ENCODE data around the gene C11orf42.

C11orf42 gene

GRCh38 chr11:6205366-6205765, at the start of gene C11orf42:
C11orf42 (plus strand) TSS chr11:6205557; CDS start chr11:6205616, 59 bp downstream.
- no peak for ATAC-seq
- TF ChIP-seq CREB5 (CRISPR knock-in tag; IDR thresholded peaks at IDR 0.05; ENCODE audit: low read depth) (no peak), TCF4 (CRISPR knock-in tag; IDR thresholded peaks at IDR 0.05; ENCODE audit: borderline replicate concordance) (no peak), CSDC2 (CRISPR knock-in tag; IDR thresholded peaks at IDR 0.05) (no peak), GLIS3 (CRISPR knock-in tag; IDR thresholded peaks at IDR 0.05) (no peak), TSHZ2 (CRISPR knock-in tag; IDR thresholded peaks at IDR 0.05) (no peak), PPARA (CRISPR knock-in tag; IDR thresholded peaks at IDR 0.05; ENCODE audit: borderline replicate concordance) (no peak), ARNTL (CRISPR knock-in tag; IDR thresholded peaks at IDR 0.05; ENCODE audit: borderline replicate concordance, low read depth) (no peak), POU6F1 (CRISPR knock-in tag; IDR thresholded peaks at IDR 0.05; ENCODE audit: borderline replicate concordance, low read depth) (no peak), RARB (CRISPR knock-in tag; IDR thresholded peaks at IDR 0.05) (no peak)

- TF ChIP-seq PPARA (CRISPR knock-in tag; IDR thresholded peaks at IDR 0.05; ENCODE audit: borderline replicate concordance), result no peak
- TF ChIP-seq POU6F1 (CRISPR knock-in tag; IDR thresholded peaks at IDR 0.05; ENCODE audit: borderline replicate concordance, low read depth), result no peak
- ATAC-seq, result no peak
Observed at GRCh38 chr11:6156628-6157359, 48.6 kb upstream of the C11orf42 start.

GRCh38 chr11:6170226-6170625, 35.1 kb upstream of the C11orf42 start, which contains the start of gene OR52B2:
OR52B2 (minus strand) TSS chr11:6170326; CDS start chr11:6170326, 0 bp downstream.
- no peak for ATAC-seq
- TF ChIP-seq TOX (CRISPR knock-in tag; IDR thresholded peaks at IDR 0.05; ENCODE audit: borderline replicate concordance) (no peak), TSHZ2 (CRISPR knock-in tag; IDR thresholded peaks at IDR 0.05) (no peak), RARB (CRISPR knock-in tag; IDR thresholded peaks at IDR 0.05) (no peak), PATZ1 (CRISPR knock-in tag; IDR thresholded peaks at IDR 0.05; ENCODE audit: borderline replicate concordance) (no peak), POU6F1 (CRISPR knock-in tag; IDR thresholded peaks at IDR 0.05; ENCODE audit: borderline replicate concordance, low read depth) (no peak), CSRNP3 (CRISPR knock-in tag; IDR thresholded peaks at IDR 0.05) (no peak), SNAI2 (CRISPR knock-in tag; IDR thresholded peaks at IDR 0.05) (no peak), ESRRG (CRISPR knock-in tag; IDR thresholded peaks at IDR 0.05) (no peak)
